Transverse colon (tissue), 4 donors: Measurements from ENCODE around the gene GNAI3. TPM values are rescaled to one million over a fixed set of nuclear protein-coding genes. Genes with fewer than 3 reads are reported as not detected.
A peak's percentile ranks its signal among the peaks of the same experiment; 100 is the strongest.

Experiments
- DNase-seq: peaks from one replicate; pipeline ENCODE4 v3.0.0-alpha.2; 2019
- H3K27ac ChIP-seq, 4 donors: fragments of 200-600 bp; sonication (generic); 2 replicates each; pipeline ENCODE4 v1.5.1; 2016 to 2018; ENCODE audit warnings: inconsistent platforms in 4 of 4
- H3K27me3 ChIP-seq: fragments of 200-600 bp; sonication (generic); 2 replicates; pipeline ENCODE4 v1.5.1; 2017; ENCODE audit warnings: inconsistent platforms
- H3K36me3 ChIP-seq, 4 donors: fragments of 200-600 bp; sonication (generic); 2 replicates each; pipeline ENCODE4 v1.5.1; 2017 to 2019; ENCODE audit warnings: inconsistent platforms in 4 of 4
- H3K4me1 ChIP-seq, 4 donors: fragments of 200-600 bp; sonication (generic); 2 replicates each; pipeline ENCODE4 v1.5.1; 2017 to 2020; ENCODE audit warnings: inconsistent platforms in 4 of 4
- H3K4me3 ChIP-seq, 4 donors: fragments of 200-600 bp; sonication (generic); 1 replicate in 1 of 4; 2 replicates in 3 of 4; pipeline versions ENCODE4 v1.5.1 to v1.6.1; 2017 to 2019; ENCODE audit warnings: inconsistent platforms in 4 of 4
- H3K9me3 ChIP-seq, 2 donors: fragments of 200-600 bp; sonication (generic); 2 replicates each; pipeline ENCODE4 v1.5.1; 2017 to 2019; ENCODE audit warnings: inconsistent platforms in 2 of 2
- CTCF ChIP-seq, 5 experiments: fragments of 200-600 bp in 3 of 5; fragments of 450-650 bp in 2 of 5; sonication (generic) in 3 of 5; IDR thresholded peaks; 1 replicate in 2 of 5; 2 replicates in 3 of 5; pipeline ENCODE4 v1.5.1; 2016 to 2017; ENCODE audit warnings: antibody characterized with exemption in 5 of 5, inconsistent platforms in 3 of 5, mild to moderate bottlenecking in 2 of 5, moderate library complexity in 1 of 5
- EP300 ChIP-seq: sonication (generic); formaldehyde crosslinking; IDR thresholded peaks from one replicate; pipeline ENCODE4 v1.6.1; 2017; ENCODE audit warnings: antibody characterized with exemption, low read depth
- POLR2A ChIP-seq: fragments of 450-650 bp; IDR thresholded peaks from one replicate; pipeline ENCODE4 v1.6.1; 2016; ENCODE audit warnings: antibody characterized with exemption, mild to moderate bottlenecking, moderate library complexity
- POLR2AphosphoS5 ChIP-seq, 3 donors: sonication (generic); formaldehyde crosslinking; IDR thresholded peaks; one replicate each; pipeline ENCODE4 v1.6.1; 2016; ENCODE audit warnings: antibody characterized with exemption in 3 of 3
- WGBS, 2 donors: methylation state at CpG; one replicate each; pipeline ENCODE4 v1.1.5; 2018; ENCODE audit warnings: low coverage in 1 of 2; 5-methylcytosine and 5-hydroxymethylcytosine counted together
- in situ Hi-C, 4 donors: fragments of 200-750 bp; cut with MboI; loops; one replicate each; pipeline versions ENCODE4 v1.15.0 to v1.15.1; 2017; ENCODE audit warnings: low sequenced_read_pairs in 3 of 4, low pct_ligation_motif_present in 1 of 4, low pct_unique_long_range_greater_than_20kb in 1 of 4
- intact Hi-C: fragments of 100-400 bp; cut with DNase I; formaldehyde crosslinking; loops from one replicate; pipeline ENCODE4 v1.15.1; 2023; ENCODE audit warnings: low total_unique reads
- total RNA-seq, 4 donors: library from RNA; depleted of rRNA; stranded (reverse); fragments of >200 nt; gene quantifications; one replicate each; pipeline ENCODE4 v1.1.0, GENCODE V29; 2016

GNAI3 gene
- total RNA-seq, 4 donors from 2014 or later: 2.2 to 7.5 (median 5.1) TPM

GRCh38 chr1:109620841-109621286 lies 72.4 kb downstream of the GNAI3 start:
- in situ Hi-C loops: loop anchor here in 2 of 4 donors (5.0 to 10.0 kb wide), 2 partner anchors 74 to 76 kb away; partner anchors contain the start of gene GNAI3 (in 2 of the 2)
- 0% methylated on average over 14 of the region's 18 CpGs; no CpG with 5 or more reads in 1 of the 2 donors for WGBS, 2 donors
- intact Hi-C loops: no loop called here

GRCh38 chr1:109621379-109622136 lies 73.1 kb downstream of the GNAI3 start:
- in situ Hi-C loops (loop anchor here in 2 of 4 donors (5.0 to 10.0 kb wide), 2 partner anchors 74 to 77 kb away; partner anchors contain the start of gene GNAI3 (in 2 of the 2)), intact Hi-C loops (no loop called here)
- TF ChIP-seq POLR2A: no peak
- TF ChIP-seq POLR2AphosphoS5 (IDR thresholded peaks at IDR 0.05): no peak
- TF ChIP-seq CTCF (IDR thresholded peaks at IDR 0.05): no peak
- TF ChIP-seq EP300: no peak
- 0 to 38% methylated on average over 2 to 11 of the region's 13 CpGs for WGBS, 2 donors
- H3K27me3 ChIP-seq: no peaks in the 10 kb centered on the region
- H3K4me1 ChIP-seq: peaks cover 9 to 48% (median 30%) of the 10 kb centered on the region in 4 donors
- no peak for DNase-seq
- no peaks in the 10 kb centered on the region for H3K36me3 ChIP-seq
- H3K4me3 ChIP-seq: peak overlapping the region; percentile 55 to 60 (median 56)
- no peaks in the 10 kb centered on the region for H3K9me3 ChIP-seq
- peak overlapping the region; percentile 83 to 89 (median 84) for H3K27ac ChIP-seq

More at GRCh38 chr1:109620841-109621286, 72.4 kb downstream of the GNAI3 start:
- no peaks in the 10 kb centered on the region for H3K27me3 ChIP-seq
- no peaks in the 10 kb centered on the region for H3K9me3 ChIP-seq
- peak; percentile 94 for DNase-seq
- peak overlapping the region; percentile 83 to 89 (median 84) for H3K27ac ChIP-seq
- H3K36me3 ChIP-seq: no peaks in the 10 kb centered on the region
- peaks cover 9 to 48% (median 30%) of the 10 kb centered on the region in 4 donors for H3K4me1 ChIP-seq
- TF ChIP-seq POLR2AphosphoS5 (IDR thresholded peaks at IDR 0.05) (peak; percentile 34 to 60 (median 36)), EP300 (no peak)
- H3K4me3 ChIP-seq: peak overlapping the region; percentile 55 to 60 (median 56)

- 83% methylated on average over 11 of the region's 11 CpGs; no CpG with 5 or more reads in 1 of the 2 donors for WGBS, 2 donors
- no peaks in the 10 kb centered on the region for H3K27me3 ChIP-seq
- H3K4me1 ChIP-seq: peaks cover 9 to 48% (median 30%) of the 10 kb centered on the region in 4 donors
- no peak for DNase-seq
- intact Hi-C loops (no loop called here), in situ Hi-C loops (loop anchor here in 2 of 4 donors (5.0 to 10.0 kb wide), 2 partner anchors 75 to 78 kb away; partner anchors contain the start of gene GNAI3 (in 2 of the 2))
- H3K27ac ChIP-seq: no peak overlapping the region
- no peaks in the 10 kb centered on the region for H3K36me3 ChIP-seq
- no peak overlapping the region for H3K4me3 ChIP-seq
- TF ChIP-seq EP300 (no peak), POLR2A (no peak), CTCF (IDR thresholded peaks at IDR 0.05) (no peak), POLR2AphosphoS5 (IDR thresholded peaks at IDR 0.05) (no peak)
- no peaks in the 10 kb centered on the region for H3K9me3 ChIP-seq
Observed at GRCh38 chr1:109622137-109622892, 73.9 kb downstream of the GNAI3 start.

GRCh38 chr1:109622895-109623294 lies 74.5 kb downstream of the GNAI3 start:
- intact Hi-C loops (no loop called here), in situ Hi-C loops (loop anchor here in 2 of 4 donors (5.0 to 10.0 kb wide), 2 partner anchors 76 to 78 kb away; partner anchors contain the start of gene GNAI3 (in 2 of the 2))
- TF ChIP-seq POLR2A: no peak
- TF ChIP-seq POLR2AphosphoS5 (IDR thresholded peaks at IDR 0.05): no peak
- DNase-seq: no peak
- Histone ChIP-seq H3K4me3 (no peak overlapping the region), H3K4me1 (peaks cover 9 to 48% (median 30%) of the 10 kb centered on the region in 4 donors), H3K36me3 (no peaks in the 10 kb centered on the region), H3K9me3 (no peaks in the 10 kb centered on the region), H3K27ac (no peak overlapping the region), H3K27me3 (no peaks in the 10 kb centered on the region)
- 97% methylated on average over 3 of the region's 3 CpGs; no CpG with 5 or more reads in 1 of the 2 donors for WGBS, 2 donors
